GM19239 (cell line): Measurements from ENCODE around the gene TMEM39B.
"Not testable (repeated sequence)": the region's sequence is repeated elsewhere in the genome, so short reads cannot be mapped to it uniquely, and the experiment has no call there.

ENCODE experiments used
- DNase-seq: peaks from one replicate; pipeline ENCODE4 v3.0.0; 2011; ENCODE audit warnings: low spot score; ENCODE audit not compliant: insufficient read length
- FAIRE-seq: peaks from 2 replicates; lab custom pipeline; 2011; peaks lifted over from hg19 to GRCh38; lab: Jason Lieb, UNC

The TMEM39B gene

DNA sequence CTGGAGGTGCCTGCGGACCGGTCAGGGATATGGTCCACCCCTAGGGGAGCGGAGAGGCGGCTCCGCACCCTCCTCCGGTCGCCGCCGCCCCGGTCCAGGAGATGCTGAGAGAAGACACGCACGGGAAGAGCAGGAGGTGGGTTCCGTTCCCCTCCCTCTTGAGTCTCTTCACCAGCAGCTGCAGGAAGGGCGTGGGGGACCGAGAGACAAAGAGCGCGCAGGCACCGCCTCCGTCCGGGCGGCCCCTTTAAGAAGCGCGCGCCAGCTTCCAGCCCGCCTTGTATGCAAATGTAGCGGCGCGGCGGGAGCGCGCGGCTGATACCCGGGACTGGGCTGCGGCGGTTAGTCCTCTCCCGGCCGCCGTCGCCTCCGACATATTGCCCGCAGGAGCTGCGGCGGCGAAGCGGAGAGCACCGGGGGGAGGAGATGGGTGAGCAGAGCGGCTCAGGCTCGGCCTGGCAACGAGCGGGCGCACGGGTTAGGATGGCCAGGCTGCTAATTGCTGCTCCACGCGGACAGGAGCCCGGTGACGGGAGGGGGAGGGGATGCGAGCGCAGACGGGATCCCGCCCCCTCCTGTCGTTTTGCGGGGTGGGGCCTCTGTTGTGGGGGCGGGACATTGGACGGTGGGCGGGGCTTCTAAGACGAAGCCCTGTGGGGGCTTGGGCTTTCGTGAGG lies at the start of gene TMEM39B:
Gene TMEM39B, plus strand, starts transcription at position 318 of the 677 bp plus-strand sequence. Its CDS starts 109 bp downstream, at position 427.
- DNase-seq: peak; percentile 88
- peak; percentile 82 for FAIRE-seq

DNA sequence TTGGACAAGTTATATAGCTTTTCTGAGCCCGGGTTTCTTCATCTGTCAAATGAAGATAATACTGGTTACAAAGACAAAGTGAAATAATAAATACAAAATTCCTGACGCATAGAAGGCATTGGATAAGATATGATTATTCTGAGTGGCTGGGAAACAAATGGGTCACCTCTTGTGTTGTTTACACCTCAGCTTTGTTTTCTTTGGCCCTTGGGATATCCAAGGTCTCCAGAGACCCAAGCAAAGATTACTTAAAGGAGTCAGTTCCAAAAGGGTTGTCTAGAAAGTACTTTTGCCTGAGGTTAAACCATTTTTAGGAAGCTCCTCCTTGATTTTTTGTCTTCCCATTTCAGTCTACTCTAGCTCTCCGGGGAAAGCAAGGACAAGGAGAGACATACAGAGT lies 49.4 kb upstream of the TMEM39B start:
- no peak for FAIRE-seq
- DNase-seq: no peak

- FAIRE-seq: no peak
- no peak for DNase-seq
Measured at GRCh38 chr1:32025515-32025914, 47.2 kb upstream of the TMEM39B start.

DNA sequence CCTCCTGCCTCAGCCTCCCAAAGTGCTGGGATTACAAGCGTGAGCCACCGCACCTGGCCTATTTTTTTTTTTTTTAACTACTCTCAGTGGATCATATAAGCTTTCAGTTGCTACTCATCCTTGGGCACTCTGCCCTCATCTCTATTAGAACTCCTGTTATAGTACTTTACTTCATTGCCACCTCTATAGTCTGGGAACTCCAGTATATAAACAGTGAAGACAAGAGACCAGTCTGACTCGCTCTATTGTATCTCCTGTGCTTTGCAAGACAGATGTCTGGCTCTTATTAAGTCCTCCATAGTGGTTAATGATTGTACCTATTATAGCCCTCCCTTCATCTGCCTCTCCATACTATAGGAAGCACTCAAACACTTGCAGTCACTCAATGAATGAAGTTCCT lies 44.0 kb upstream of the TMEM39B start:
- DNase-seq (no peak), FAIRE-seq (no peak)

DNA sequence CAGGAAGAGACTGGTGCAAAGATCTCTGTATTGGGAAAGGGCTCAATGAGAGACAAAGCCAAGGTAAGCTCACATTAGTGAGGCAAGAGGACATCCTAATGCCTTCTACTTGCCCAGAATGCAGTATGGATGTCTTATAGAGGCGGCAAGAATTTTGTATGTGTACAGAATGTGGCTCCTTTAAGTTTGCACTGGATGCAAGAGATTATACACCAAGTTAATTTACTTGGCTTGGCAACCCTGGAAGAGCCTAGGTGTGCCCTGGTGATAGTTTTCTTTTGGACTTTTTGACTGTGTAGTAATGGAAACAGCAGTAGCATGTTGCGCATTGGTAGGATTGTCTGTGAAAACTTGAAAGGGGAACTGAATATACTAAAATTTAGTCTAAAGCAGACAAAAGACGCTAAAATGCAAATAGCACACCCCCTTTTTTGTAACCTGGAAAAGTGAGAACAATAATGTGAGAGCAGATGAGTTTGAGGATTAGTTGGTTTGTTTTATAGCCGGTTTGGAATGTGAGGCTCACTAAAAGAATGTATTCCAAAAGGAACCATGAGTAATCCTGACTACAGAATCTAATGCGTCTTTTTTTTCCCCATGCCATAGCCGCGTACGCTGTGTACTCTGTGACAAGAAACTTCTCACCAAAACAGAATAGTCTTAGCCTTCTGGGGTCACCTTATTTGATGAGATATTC lies 41.0 kb upstream of the TMEM39B start:
- no peak for FAIRE-seq
- no peak for DNase-seq

- no peak for DNase-seq
- no peak for FAIRE-seq
Measured at GRCh38 chr1:32032275-32032615, 40.5 kb upstream of the TMEM39B start.

DNA sequence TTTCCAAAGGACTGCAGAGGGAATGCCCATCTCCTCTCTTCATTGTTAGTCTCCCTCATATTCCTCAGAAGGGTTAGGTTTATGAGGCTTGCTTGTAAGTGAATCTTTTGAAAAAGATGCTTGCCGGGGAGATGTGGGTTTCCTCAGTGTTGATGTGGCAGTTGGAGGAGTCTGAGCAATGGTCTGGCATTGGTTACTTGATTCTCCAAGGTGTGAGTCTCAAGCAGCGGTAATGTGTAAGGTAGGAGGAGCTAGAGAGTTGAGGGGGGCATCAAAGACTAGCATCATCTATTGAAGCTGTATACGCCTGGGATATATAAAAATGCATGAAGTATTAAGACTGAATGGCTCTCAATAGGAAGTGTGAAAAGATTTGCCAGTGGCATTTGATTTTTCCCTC lies 37.6 kb upstream of the TMEM39B start:
- no peak for DNase-seq
- FAIRE-seq: no peak

DNA sequence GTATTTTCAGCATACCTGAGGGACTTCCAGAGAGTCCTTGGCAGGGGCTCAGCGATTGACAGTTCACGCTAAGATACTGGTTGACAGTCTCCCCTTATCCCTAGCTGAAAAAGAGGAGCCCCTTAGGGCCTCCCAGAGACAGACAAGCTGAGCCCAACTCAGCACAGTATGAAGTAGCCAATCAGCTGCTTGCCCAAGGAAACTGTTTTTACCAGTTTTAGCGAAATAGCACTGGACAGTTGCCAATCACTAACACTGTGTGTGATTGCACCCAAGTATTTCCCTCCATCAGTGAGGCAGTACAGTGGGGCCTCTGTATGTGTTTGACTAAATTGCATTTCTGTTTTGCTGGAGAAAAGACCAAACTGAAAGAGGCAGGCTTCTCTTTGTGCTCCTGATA lies 32.0 kb upstream of the TMEM39B start:
- DNase-seq (no peak), FAIRE-seq (no peak)

GRCh38 chr1:32042330-32042729 lies 30.4 kb upstream of the TMEM39B start:
- FAIRE-seq (no peak), DNase-seq (no peak)

DNA sequence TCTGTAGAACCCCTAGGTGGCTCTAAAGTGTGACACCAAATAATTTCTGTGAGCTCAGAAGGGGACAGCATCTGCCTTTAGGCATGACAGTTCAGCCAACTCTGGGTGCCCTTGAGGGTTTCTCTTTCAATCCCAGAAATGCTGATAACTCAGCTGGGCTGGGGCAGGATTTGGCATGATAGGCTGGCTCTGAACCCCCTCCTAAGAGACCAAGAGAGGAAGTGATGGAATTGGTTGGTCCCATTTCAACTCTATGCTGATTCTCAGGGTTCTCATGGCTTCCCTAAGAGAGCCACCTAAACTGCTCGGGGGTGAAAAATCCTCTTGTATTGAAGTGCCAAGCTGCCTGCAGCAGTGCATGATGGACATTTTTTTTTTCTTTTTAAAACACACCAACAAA lies 28.5 kb upstream of the TMEM39B start:
- FAIRE-seq: no peak

GRCh38 chr1:32045772-32046171 lies 27.0 kb upstream of the TMEM39B start:
- DNase-seq (no peak), FAIRE-seq (no peak)

More for the DNA sequence above, 28.5 kb upstream of the TMEM39B start:
- DNase-seq: no peak

DNA sequence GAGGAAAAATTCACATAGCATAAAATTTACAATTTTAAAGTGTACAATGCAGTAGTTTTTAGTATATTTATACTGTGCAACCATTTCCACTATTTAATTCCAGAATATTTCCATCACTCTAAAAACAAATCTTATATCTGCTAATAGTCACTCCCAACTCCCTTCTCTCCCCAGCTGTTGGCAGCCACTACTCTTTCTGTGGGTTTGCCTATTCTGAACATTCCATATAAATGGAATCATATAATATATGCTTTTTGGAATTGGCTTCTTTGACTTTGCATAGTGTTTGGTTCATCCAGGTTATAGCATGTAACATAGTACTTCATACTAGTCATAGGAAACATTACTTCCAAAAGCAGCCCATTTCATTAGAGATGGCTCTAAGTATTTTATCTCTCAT lies 25.0 kb upstream of the TMEM39B start:
- DNase-seq (no peak), FAIRE-seq (no peak)

DNA sequence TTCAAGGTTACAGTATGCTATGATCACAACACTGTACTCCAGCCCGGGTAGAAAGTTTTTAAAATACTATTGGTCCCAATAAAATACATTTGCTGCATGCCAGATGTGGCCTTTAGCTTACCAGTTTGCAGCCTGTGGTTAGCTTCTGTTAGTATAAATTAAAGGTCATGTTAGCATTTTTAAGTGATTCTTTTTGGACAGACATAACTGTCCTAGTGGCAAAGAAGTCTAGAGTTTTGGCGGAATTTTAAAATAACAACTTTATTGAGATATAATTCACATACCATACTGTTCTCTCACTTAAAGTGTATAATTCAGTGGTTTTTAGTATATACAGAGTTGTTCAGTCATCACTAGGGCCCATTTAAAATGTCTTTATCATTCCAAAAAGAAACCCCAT lies 24.3 kb upstream of the TMEM39B start:
- DNase-seq: no peak
- FAIRE-seq: no peak

DNA sequence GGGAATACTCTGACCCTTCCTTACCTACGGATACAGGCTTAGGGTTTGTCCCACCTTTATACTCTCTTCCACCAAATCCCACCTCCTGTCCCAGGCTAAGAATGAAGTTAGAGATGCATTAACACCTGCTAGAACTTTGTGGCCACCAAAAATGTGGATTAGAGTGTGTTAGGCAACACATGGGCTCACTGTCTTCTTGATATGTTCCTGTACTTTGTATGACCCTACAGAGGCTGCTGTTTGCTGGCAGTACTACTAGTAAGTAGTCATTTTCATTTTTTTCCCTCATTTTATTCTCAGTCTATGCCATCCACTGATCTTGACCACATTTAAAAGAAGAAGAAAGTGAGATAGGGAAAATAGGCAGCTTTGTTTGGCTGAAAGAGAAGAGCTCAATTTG lies 21.0 kb upstream of the TMEM39B start:
- no peak for FAIRE-seq
- DNase-seq: no peak

DNA sequence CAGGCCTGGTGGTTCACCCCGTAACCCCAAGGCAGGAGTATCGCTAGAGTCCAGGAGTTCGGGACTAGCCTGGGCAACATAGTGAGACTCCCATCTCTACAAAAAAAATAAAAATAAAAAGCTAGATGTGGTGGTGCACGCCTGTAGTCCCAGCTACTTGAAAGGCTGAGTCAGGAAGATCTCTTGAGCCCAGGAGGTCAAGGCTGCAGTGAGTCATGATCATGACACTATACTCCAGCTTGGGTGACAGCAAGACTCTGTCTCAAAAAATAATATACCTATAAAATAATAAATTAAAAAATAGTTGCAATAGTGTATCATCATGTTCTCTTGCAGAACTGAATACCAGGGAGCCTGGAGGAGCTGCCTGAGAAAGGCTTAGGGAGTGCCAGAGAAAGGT lies 19.9 kb upstream of the TMEM39B start:
- FAIRE-seq (no peak), DNase-seq (no peak)

DNA sequence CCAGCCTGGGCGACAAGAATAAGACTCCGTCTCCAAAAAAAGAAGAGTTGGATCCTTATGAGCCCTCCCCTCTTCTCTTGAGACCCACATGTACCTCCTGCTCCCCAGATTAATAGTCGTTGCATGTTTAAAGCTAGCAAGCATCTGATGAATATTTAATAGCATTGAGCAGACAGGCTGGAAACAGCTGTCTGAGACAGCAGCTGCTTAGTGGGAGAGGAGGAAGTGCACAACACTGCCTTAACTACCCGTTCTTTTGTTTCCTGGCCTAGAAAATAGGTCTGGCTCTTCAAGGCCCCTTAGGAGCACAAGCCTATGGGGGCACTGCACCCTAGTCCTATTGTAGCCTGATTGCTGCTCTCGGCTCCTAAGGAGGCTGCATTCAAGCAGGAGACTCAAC lies 17.3 kb upstream of the TMEM39B start:
- no peak for FAIRE-seq

DNA sequence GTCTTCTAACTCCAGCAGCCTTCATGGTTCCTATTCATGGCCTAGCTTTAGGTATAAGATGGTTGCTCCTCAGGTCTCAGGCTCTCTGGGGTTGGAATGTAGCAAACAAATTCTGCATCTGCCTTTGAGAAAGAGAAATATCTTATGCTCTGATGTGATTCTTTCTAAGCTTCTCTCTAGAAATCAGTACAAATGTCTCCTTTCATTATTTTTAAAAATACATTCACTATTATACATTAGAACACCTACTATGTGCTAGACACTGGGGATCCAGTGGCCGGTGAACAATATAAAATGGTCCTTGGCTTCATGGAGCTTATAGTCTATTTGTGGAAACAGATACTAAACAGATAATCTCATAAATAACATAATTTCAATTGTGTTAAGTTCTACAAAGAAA lies 16.1 kb upstream of the TMEM39B start:
- DNase-seq (no peak), FAIRE-seq (no peak)

More for the DNA sequence above, 17.3 kb upstream of the TMEM39B start:
- no peak for DNase-seq

DNA sequence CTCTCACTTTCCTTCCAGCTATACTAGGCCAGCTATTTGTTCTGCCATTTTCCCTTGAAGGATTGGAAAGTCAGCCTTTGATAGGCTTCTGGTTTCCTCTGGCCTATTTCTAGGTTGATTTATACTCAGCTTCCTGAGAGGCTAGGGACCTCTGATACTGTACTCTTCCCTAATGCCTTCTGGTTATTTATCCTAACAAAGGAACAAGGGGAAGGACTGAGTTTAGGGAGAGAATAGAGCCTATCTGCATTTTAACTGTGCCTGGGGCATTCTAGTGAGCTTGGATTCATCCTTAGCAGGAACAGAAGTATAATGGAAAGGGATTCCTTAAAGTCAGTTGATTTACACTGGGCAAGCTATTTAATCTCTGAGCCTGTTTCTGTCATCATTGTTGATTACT lies 11.8 kb upstream of the TMEM39B start:
- no peak for DNase-seq
- no peak for FAIRE-seq

- FAIRE-seq: no peak
Measured at GRCh38 chr1:32062867-32063230, 9.9 kb upstream of the TMEM39B start.

DNA sequence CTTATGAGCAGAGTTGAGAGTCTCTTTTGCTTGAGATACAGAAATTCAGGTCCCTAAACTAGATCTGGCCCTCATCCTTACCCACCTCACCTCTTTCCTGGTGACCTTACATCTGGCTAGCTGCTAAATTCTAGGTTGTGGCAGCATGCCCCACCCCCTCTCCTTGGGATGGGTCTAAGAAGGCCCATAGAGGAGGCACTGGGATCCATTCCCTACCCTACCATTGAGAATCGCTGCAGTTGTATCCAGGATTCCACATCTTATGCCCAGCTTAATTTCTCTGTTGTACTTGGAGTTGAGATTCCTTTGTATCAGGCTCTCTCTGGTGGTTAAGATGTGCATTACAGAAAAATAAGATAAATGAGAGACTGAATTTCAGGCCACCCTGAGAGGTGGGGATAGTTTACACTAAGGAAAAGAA lies 9.5 kb upstream of the TMEM39B start:
- DNase-seq (peak; percentile 10), FAIRE-seq (no peak)

More at GRCh38 chr1:32062867-32063230, 9.9 kb upstream of the TMEM39B start:
- no peak for DNase-seq

GRCh38 chr1:32065613-32066488 lies 6.9 kb upstream of the TMEM39B start:
- not testable (repeated sequence) for FAIRE-seq, DNase-seq
